RKO (cell line): Measurements from ENCODE around the gene NPY4R2.
"Not testable (repeated sequence)": the region's sequence is repeated elsewhere in the genome, so short reads cannot be mapped to it uniquely, and the experiment has no call there.

ENCODE experiments used
- DNase-seq: peaks from one replicate; pipeline ENCODE4 v3.0.0-alpha.2; 2016; ENCODE audit warnings: low spot score

The NPY4R2 gene

DNA sequence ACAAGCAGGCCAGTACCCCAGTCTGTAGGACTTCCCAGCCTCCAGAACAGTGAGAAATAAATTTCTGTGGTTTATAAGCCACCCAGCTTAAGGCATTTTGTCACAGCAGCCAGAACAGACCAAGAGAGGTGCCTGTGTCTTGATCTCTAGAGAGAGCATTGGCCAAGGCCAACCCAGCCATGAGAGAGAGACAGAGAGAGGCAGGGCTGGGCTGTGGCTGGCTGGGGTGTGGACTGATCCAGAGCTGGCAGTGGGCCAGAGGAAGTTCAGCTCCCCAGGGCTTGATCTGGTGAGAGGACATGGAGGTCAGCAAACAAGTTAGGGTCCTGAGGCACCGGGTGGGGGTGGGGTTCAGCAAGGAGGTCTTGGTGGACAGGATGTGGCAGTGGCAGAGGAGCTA, 14.4 kb downstream of the NPY4R2 start:
- not testable (repeated sequence) for DNase-seq

- not testable (repeated sequence) for DNase-seq
Measured at GRCh38 chr10:47933462-47933861, 15.0 kb downstream of the NPY4R2 start.

DNA sequence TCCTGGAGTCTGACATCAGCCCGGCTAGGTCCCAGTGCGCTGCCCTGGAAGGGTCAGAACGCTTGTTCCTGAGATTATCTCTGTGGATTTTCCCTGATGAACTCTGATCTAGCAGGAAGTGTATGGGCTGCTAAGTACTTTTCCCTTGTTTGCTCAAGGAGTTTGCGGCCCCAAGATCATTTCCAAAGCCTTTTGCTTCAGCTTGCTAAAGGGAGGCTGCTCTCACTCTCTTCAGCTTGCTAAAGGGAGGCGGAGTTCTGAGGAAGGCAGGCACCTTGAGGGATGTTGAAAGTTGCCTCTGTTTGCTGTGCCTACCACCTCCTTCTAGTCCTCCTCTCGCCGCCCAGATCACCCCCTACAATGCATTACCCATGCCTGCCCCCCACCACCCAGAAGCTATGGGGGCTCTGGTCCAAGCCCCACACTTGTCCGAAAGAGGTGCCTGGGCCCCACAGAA, 18.3 kb downstream of the NPY4R2 start:
- not testable (repeated sequence) for DNase-seq

GRCh38 chr10:47937634-47938033, 19.2 kb downstream of the NPY4R2 start:
- DNase-seq = not testable (repeated sequence)

- not testable (repeated sequence) for DNase-seq
Measured at GRCh38 chr10:47940821-47941220, 22.4 kb downstream of the NPY4R2 start.

- not testable (repeated sequence) for DNase-seq
Measured at GRCh38 chr10:47941379-47941778, 22.9 kb downstream of the NPY4R2 start.

GRCh38 chr10:47942351-47943019, 24.0 kb downstream of the NPY4R2 start:
- not testable (repeated sequence) for DNase-seq

- not testable (repeated sequence) for DNase-seq
Measured at GRCh38 chr10:47943328-47943727, 24.9 kb downstream of the NPY4R2 start.

DNA sequence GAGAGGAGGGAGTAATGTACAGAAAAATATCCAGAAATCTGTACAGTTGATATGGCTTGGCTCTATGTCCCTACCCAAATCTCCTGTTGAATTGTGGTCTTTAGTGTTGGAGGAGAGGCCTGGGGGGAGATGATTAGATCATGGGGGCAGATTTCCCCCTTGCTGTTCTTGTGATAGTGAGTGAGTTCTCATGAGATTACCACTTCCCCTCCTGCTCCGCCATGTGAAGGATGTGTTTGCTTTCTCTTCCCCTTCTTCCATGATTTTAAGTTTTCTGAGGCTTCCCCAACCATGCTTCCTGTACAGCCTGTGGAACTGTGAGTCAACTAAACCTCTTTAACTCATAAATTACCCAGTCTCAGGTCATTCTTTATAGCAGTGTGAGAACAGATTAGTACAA, 29.0 kb downstream of the NPY4R2 start:
- DNase-seq = not testable (repeated sequence)

GRCh38 chr10:47957158-47957557, 38.7 kb downstream of the NPY4R2 start:
- not testable (repeated sequence) for DNase-seq

- DNase-seq = not testable (repeated sequence)
Measured at GRCh38 chr10:47959677-47960076, 41.2 kb downstream of the NPY4R2 start.

GRCh38 chr10:47960699-47961098, 42.2 kb downstream of the NPY4R2 start:
- DNase-seq = not testable (repeated sequence)

DNA sequence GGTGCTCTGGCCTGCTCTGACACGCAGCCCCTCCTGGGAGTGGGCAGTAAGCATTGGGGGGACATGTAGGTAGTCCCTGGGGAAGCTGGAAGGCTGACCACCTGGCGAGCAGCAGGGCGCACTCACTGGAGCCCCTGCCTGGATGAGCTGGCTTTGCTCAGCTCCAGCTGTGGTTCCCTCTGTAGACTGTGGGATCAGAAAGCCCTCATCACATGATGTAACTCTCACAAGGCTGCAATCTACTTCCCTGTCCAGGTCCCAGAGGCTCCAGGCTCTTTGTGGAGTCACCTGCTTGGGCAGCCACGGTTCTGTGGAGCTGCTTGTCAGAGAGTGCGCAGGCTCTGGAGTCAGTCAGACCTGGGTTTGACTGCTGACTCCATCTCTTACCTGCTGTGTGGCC, 44.3 kb downstream of the NPY4R2 start:
- not testable (repeated sequence) for DNase-seq

- DNase-seq = not testable (repeated sequence)
Measured at GRCh38 chr10:47964280-47965063, 46.0 kb downstream of the NPY4R2 start.

GRCh38 chr10:47968988-47969387, 50.5 kb downstream of the NPY4R2 start:
- DNase-seq = not testable (repeated sequence)

DNA sequence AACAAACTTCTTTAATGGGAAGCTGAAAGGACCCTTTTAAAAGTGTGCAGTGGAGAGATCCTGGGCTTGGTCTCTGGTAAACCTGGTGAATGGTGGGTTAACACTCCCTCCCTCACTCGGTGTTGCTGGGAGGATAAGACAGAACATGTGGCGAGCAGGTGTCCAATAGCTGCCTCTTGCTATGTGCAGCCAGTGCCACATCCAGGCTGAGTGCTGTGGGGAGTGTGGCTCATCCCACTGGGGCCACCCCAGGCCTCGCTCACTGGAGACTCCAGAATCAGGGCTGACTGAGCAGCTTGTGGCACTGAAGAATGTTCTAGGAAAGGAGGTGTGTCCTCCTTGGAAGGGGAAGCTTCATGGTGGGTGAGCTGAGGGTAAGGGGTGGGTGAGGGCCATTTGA, 51.6 kb downstream of the NPY4R2 start:
- DNase-seq = not testable (repeated sequence)

- DNase-seq = not testable (repeated sequence)
Measured at GRCh38 chr10:47971598-47971997, 53.1 kb downstream of the NPY4R2 start.

DNA sequence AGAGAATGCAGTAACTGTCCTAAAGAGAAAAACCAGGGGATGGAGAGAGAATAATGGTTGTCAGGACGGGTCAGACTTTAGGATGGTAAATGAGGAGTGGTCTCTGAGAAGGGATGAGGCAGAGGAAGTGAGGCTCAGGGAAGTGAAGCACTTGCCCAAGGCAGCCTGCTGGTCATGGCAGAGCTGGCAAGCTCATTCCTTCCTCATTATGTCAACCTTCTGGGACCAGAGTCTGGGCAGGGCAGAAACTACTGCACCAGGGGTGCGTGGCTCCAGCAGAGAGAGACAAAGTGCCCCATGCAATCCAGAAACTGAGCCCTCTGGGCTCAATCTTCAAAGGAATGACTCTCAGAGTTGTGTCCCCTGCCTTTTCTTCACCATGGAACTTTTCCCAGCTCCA, 53.6 kb downstream of the NPY4R2 start:
- DNase-seq = not testable (repeated sequence)
